ENCODE data around the gene LAMB1.

DNA sequence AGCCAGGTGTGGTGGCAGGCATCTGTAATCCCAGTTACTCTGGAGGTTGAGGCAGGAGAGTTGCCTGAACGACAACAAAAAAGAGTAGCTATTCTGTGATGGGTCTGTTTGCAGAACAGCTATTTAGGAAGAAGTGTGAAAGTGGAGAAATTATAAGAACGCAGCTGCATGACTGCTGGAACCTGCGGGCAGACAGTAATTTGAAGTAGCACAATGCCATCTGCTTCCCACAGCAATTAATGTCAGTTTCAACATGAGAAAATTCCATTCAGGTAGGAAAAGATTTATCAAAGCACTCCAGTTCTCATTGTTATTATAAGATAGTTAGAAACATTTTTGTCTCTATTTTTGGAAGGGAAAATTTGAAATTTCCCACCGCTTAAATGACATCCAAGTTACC lies 21.5 kb downstream of the LAMB1 start:
- TF ChIP-seq, protein P1, sequence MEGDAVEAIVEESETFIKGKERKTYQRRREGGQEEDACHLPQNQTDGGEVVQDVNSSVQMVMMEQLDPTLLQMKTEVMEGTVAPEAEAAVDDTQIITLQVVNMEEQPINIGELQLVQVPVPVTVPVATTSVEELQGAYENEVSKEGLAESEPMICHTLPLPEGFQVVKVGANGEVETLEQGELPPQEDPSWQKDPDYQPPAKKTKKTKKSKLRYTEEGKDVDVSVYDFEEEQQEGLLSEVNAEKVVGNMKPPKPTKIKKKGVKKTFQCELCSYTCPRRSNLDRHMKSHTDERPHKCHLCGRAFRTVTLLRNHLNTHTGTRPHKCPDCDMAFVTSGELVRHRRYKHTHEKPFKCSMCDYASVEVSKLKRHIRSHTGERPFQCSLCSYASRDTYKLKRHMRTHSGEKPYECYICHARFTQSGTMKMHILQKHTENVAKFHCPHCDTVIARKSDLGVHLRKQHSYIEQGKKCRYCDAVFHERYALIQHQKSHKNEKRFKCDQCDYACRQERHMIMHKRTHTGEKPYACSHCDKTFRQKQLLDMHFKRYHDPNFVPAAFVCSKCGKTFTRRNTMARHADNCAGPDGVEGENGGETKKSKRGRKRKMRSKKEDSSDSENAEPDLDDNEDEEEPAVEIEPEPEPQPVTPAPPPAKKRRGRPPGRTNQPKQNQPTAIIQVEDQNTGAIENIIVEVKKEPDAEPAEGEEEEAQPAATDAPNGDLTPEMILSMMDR (IDR thresholded peaks at IDR 0.05; ENCODE audit: low read length): no peak
- TF ChIP-seq EZH2 (IDR thresholded peaks at IDR 0.05; ENCODE audit: borderline replicate concordance, low read length): no peak
